Upper lobe of left lung (tissue), 6 donors: ENCODE data around the gene ISY1. TPM values are rescaled to one million over a fixed set of nuclear protein-coding genes. Genes with fewer than 3 reads are reported as not detected.
"Not testable (repeated sequence)": the region's sequence is repeated elsewhere in the genome, so short reads cannot be mapped to it uniquely, and the experiment has no call there.

ENCODE experiments used
- ATAC-seq, 2 donors: fragments of 200-7000 bp; cut with Tn5 transposase; one replicate each; pipeline ENCODE4 v1.9.1; 2022; ENCODE audit warnings: mild to moderate bottlenecking in 2 of 2, moderate library complexity in 2 of 2; ENCODE audit not compliant: low FRiP score in 2 of 2
- DNase-seq, 2 donors: peaks; one replicate each; pipeline ENCODE4 v3.0.0-alpha.2; 2019 to 2020
- H3K27ac ChIP-seq, 4 donors: fragments of 200-600 bp; sonication (generic); one replicate each; pipeline ENCODE4 v1.5.1; 2016 to 2019
- H3K27me3 ChIP-seq, 4 donors: fragments of 200-600 bp; sonication (generic); one replicate each; pipeline ENCODE4 v1.5.1; 2017 to 2019
- H3K36me3 ChIP-seq, 4 donors: fragments of 200-600 bp; sonication (generic); one replicate each; pipeline ENCODE4 v1.5.1; 2016 to 2019
- H3K4me1 ChIP-seq, 4 donors: fragments of 200-600 bp; sonication (generic); one replicate each; pipeline ENCODE4 v1.5.1; 2018 to 2019
- H3K4me3 ChIP-seq, 4 donors: fragments of 200-600 bp; sonication (generic); one replicate each; pipeline ENCODE4 v1.5.1; 2017 to 2019; ENCODE audit warnings: mild to moderate bottlenecking in 2 of 4, moderate library complexity in 1 of 4
- H3K9me3 ChIP-seq, 4 donors: fragments of 200-600 bp; sonication (generic); one replicate each; pipeline ENCODE4 v1.5.1; 2018 to 2019
- EP300 ChIP-seq, 4 donors: sonication (generic); formaldehyde crosslinking; IDR thresholded peaks; one replicate each; pipeline ENCODE4 v1.5.1; 2017; ENCODE audit warnings: antibody characterized with exemption in 4 of 4, control low read depth in 2 of 4
- POLR2A ChIP-seq, 4 donors: fragments of 450-650 bp; IDR thresholded peaks; one replicate each; pipeline ENCODE4 v1.5.1; 2016 to 2017; ENCODE audit warnings: antibody characterized with exemption in 4 of 4, mild to moderate bottlenecking in 2 of 4
- POLR2AphosphoS5 ChIP-seq, 2 donors: sonication (generic); formaldehyde crosslinking; IDR thresholded peaks; one replicate each; pipeline ENCODE4 v1.5.1; 2017; ENCODE audit warnings: antibody characterized with exemption in 2 of 2
- WGBS, 2 donors: methylation state at CpG; one replicate each; pipeline ENCODE4 v1.1.5; 2017 to 2018; 5-methylcytosine and 5-hydroxymethylcytosine counted together
- total RNA-seq, 6 donors: library from RNA; depleted of rRNA in 4 of 6; stranded (reverse); fragments of >200 nt in 4 of 6; gene quantifications; one replicate each; pipeline versions ENCODE4 v1.1.0 to v1.2.1, GENCODE V29; 2016 to 2021
- TF ChIP-seq, protein P1 (sequence below), 6 experiments: fragments of 450-650 bp in 4 of 6; fragments of 200-600 bp in 2 of 6; sonication (generic) in 2 of 6; IDR thresholded peaks; one replicate each; pipeline ENCODE4 v1.5.1; 2016 to 2019; ENCODE audit warnings: antibody characterized with exemption in 6 of 6
- donor health status: DM: no; HTN: no; CAD: no; lungs with moderate emphysema.
- donor health status: DM: no; HTN: yes; CAD: no; lungs with severe emphysema.

ISY1 gene
- total RNA-seq, 6 donors from 2014 or later: 14.2 to 34.8 (median 19.6) TPM

DNA sequence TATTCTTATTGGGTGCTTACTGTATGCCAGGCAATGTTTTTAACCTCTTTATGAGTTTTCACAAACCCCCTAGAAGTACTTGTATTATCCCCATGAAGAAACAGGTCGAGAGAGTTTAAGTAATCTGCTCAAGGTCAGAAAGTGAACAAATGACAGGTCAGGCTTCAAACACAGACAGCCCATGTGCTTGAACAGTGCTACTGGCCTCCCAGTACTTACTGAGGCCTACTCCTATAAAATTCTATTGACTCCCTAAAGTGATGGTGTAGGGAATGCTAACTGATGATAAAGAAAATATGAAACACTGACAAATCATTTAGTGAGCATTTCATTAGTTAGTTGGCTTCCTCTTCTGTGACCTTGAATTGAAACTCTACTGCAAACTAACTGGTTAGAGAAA, 27.0 kb upstream of the ISY1 start:
- Histone ChIP-seq H3K9me3 (no peaks in the 10 kb centered on the region), H3K27ac (no peak overlapping the region), H3K4me1 (peaks cover 16 to 17% (median 16%) of the 10 kb centered on the region in 4 donors), H3K36me3 (no peaks in the 10 kb centered on the region), H3K27me3 (no peaks in the 10 kb centered on the region), H3K4me3 (no peak overlapping the region)
- ATAC-seq: no peak
- DNase-seq: no peak
- no peak for TF ChIP-seq POLR2A (IDR thresholded peaks at IDR 0.05)
- no peak for TF ChIP-seq EP300 (IDR thresholded peaks at IDR 0.05)
- no peak for TF ChIP-seq POLR2AphosphoS5 (IDR thresholded peaks at IDR 0.05)
- TF ChIP-seq, protein P1, sequence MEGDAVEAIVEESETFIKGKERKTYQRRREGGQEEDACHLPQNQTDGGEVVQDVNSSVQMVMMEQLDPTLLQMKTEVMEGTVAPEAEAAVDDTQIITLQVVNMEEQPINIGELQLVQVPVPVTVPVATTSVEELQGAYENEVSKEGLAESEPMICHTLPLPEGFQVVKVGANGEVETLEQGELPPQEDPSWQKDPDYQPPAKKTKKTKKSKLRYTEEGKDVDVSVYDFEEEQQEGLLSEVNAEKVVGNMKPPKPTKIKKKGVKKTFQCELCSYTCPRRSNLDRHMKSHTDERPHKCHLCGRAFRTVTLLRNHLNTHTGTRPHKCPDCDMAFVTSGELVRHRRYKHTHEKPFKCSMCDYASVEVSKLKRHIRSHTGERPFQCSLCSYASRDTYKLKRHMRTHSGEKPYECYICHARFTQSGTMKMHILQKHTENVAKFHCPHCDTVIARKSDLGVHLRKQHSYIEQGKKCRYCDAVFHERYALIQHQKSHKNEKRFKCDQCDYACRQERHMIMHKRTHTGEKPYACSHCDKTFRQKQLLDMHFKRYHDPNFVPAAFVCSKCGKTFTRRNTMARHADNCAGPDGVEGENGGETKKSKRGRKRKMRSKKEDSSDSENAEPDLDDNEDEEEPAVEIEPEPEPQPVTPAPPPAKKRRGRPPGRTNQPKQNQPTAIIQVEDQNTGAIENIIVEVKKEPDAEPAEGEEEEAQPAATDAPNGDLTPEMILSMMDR (IDR thresholded peaks at IDR 0.05): no peak
- 36 to 67% methylated on average over 1 of the region's 1 CpG for WGBS, 2 donors

DNA sequence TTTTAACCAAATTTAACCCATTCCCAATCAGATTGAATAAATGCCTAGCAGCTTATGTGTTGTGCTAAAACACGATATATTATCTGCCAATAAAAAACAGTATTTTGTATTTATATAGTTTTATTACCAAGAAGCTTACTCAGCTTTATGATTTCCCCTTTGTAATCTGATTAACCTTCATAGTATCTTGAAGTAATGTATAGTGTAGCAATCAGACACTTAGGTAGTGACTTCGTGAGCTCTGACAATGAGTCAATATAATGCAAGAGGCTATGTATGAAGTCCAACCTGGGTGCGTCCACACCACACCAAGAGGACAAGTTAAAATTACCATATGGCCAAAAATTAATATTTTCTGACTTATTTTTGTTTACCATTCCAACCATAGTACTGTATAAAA, 24.9 kb upstream of the ISY1 start:
- DNase-seq: no peak
- Histone ChIP-seq H3K9me3 (no peaks in the 10 kb centered on the region), H3K4me1 (peaks cover 19 to 33% (median 27%) of the 10 kb centered on the region in 4 donors), H3K27me3 (no peaks in the 10 kb centered on the region), H3K4me3 (no peak overlapping the region), H3K36me3 (no peaks in the 10 kb centered on the region), H3K27ac (no peak overlapping the region)
- WGBS, 2 donors: 87 to 93% methylated on average over 3 of the region's 3 CpGs
- no peak for ATAC-seq
- TF ChIP-seq EP300 (IDR thresholded peaks at IDR 0.05) (no peak), POLR2AphosphoS5 (IDR thresholded peaks at IDR 0.05) (no peak), POLR2A (IDR thresholded peaks at IDR 0.05) (no peak)
- TF ChIP-seq, protein P1 (IDR thresholded peaks at IDR 0.05): no peak

DNA sequence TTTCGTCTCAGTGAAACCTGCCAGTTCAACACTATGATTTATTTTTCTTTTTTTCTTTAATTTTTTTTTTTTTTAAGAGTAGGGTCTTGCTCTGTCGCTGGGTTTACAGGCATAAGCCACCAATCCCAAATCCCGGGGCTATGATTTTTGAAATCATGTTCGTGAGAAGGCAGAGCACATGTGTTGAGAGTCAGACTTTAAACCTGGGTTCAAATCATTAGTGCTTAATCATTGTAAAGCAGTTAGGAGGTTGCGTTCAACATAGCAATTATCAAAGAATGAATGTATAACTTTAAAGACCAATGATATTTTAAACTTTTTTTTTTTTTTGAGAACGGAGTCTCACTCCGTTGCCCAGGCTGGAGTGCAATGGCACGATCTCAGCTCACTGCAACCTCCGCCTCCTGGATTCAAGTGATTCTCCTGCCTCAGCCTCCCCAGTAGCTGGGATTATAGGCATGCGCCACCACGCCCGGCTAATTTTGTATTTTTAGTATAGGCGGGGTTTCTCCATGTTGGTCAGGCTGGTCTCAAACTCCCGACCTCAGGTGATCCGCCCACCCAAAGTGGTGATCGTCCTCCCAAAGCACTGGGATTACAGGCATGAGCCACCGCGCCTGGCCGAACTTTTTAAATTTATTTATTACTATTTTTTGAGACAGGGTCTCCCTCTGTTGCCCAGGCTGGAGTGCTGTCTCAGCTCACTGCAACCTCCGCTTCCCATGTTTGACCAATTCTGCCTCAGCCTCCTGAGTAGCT, 24.1 kb upstream of the ISY1 start:
- H3K4me1 ChIP-seq: peaks cover 27 to 41% (median 35%) of the 10 kb centered on the region in 4 donors
- H3K36me3 ChIP-seq, ATAC-seq, DNase-seq, H3K9me3 ChIP-seq, H3K27me3 ChIP-seq: not testable (repeated sequence)
- WGBS, 2 donors: 82 to 84% methylated on average over 20 of the region's 20 CpGs
- H3K4me3 ChIP-seq: peak overlapping the region; percentile 59 to 99 (median 84)
- peak overlapping the region; percentile 98 to 100 (median 100) for H3K27ac ChIP-seq

DNA sequence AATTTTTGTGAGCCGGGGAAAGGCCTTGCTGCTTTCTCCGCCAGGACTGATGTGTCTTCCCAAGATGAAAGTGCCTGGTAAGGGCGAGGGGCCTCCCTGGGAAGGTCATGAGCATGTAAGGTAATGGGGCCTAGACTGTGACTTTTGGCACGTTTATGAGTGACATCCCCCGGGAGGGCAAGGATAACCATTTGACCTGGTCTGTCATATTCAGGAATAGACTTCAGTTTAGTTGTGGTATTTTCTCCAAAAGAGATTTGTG, 23.5 kb upstream of the ISY1 start:
- Histone ChIP-seq H3K27ac (peak overlapping the region; percentile 98 to 100 (median 100)), H3K4me1 (peaks cover 33 to 47% (median 41%) of the 10 kb centered on the region in 4 donors), H3K9me3 (no peaks in the 10 kb centered on the region), H3K27me3 (no peaks in the 10 kb centered on the region), H3K36me3 (peaks cover 0 to 5% (median 2%) of the 10 kb centered on the region in 4 donors), H3K4me3 (peak overlapping the region; percentile 59 to 99 (median 84))
- 0 to 3% methylated on average over 5 of the region's 5 CpGs for WGBS, 2 donors
- TF ChIP-seq EP300 (IDR thresholded peaks at IDR 0.05) (no peak), POLR2A (IDR thresholded peaks at IDR 0.05) (no peak), POLR2AphosphoS5 (IDR thresholded peaks at IDR 0.05) (no peak)
- TF ChIP-seq, protein P1 (IDR thresholded peaks at IDR 0.05): no peak
- DNase-seq: peak in 1 of 2 donors; percentile 28
- ATAC-seq: peak in 1 of 2 donors; percentile 22

DNA sequence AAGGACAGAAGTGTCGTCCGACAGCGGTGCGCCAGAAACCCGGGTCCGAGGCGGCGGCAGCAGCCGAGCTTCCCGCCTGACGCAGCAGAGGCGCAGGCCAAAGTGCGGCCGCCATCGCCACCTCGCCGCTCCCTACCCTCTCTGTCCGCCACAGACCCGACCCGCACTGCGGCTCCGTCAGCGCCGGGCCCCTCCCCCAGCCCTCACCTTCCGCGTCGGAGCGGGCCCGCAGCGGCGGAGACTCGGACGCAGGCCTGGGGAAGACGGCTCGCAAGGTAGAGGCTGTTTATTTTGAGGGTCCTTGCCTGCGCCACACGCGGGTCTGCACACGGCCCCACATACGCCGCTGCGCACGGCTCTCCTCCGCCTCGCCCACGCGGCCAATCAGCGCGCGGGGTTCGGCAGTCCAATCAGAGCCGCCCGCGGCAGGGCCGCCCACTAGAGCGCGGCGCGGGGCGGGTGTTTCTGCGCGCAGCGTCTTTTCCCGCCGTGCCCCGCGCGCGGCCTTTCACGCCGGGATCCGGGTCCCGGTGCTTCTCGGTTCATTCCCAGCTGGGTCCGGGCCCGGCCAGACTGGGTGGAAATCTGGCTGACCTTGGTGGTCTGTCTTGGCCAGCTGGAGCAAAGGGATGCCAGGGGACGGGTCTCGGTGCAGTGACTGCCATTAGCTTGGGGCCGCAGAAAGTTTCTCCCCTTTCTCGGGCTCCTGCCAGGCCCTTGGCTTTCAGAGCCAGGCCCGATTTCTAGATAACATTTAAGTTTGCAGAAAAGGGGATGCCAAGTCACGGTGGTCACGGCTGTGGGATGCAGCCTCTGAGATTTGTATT, 22.9 kb upstream of the ISY1 start, which contains the start of gene CNBP:
CNBP (minus strand) TSS at position 328 of the 827 bp plus-strand sequence. CDS start 12,139 bp downstream, outside the sequence.
- 0 to 1% methylated on average over 22 to 46 of the region's 83 CpGs for WGBS, 2 donors
- H3K4me3 ChIP-seq: peak within 1 kb of the TSS; percentile 59 to 99 (median 84)
- ATAC-seq (peak; percentile 100), DNase-seq (peak; percentile 96 to 99)
- peak; percentile 95 to 98 for TF ChIP-seq POLR2AphosphoS5 (IDR thresholded peaks at IDR 0.05)
- peak in 1 of 4 donors; percentile 16 for TF ChIP-seq EP300 (IDR thresholded peaks at IDR 0.05)
- TF ChIP-seq, protein P1 (IDR thresholded peaks at IDR 0.05): peak in 3 of 6 experiments; percentile 13 to 29 (median 19)
- TF ChIP-seq POLR2A (IDR thresholded peaks at IDR 0.05): peak; percentile 61 to 99 (median 96)
- peaks cover 39 to 53% (median 46%) of the 10 kb centered on the region in 4 donors for H3K4me1 ChIP-seq
- H3K27me3 ChIP-seq: no peaks in the 10 kb centered on the region
- peaks cover 0 to 8% (median 5%) of the 10 kb centered on the region in 4 donors for H3K36me3 ChIP-seq
- peak within 1 kb of the TSS; percentile 98 to 100 (median 100) for H3K27ac ChIP-seq
- H3K9me3 ChIP-seq: no peaks in the 10 kb centered on the region
